ENCODE measurements around the gene PARP4.

The PARP4 gene

GRCh38 chr13:24503379-24503696 lies 9.2 kb downstream of the PARP4 start:
- H3F3A ChIP-seq (ENCODE audit: insufficient read depth, low read length): no peaks in the 10 kb centered on the region
- H3K9me2 ChIP-seq (ENCODE audit: low read depth, low read length): no peaks in the 10 kb centered on the region
- H3K79me2 ChIP-seq (ENCODE audit: insufficient read depth, low read length): peaks cover 11% of the 10 kb centered on the region
- no peak overlapping the region for H3K4me3 ChIP-seq (ENCODE audit: low read depth, low read length, poor library complexity, severe bottlenecking)
- H4K20me1 ChIP-seq (ENCODE audit: insufficient read depth, low read length): no peaks in the 10 kb centered on the region
- H3K4me2 ChIP-seq (ENCODE audit: low read length): no peak overlapping the region
- H3K9me3 ChIP-seq (ENCODE audit: low read length): no peaks in the 10 kb centered on the region
- H3K27ac ChIP-seq (ENCODE audit: low read depth, low read length, poor library complexity, severe bottlenecking): no peak overlapping the region
- H3K4me1 ChIP-seq (ENCODE audit: insufficient read depth, low read length, severe bottlenecking): no peaks in the 10 kb centered on the region
- TF ChIP-seq CTCF (IDR thresholded peaks at IDR 0.05; ENCODE audit: low read length) (no peak), EZH2 (IDR thresholded peaks at IDR 0.05; ENCODE audit: borderline replicate concordance, low read length) (no peak)
- no peak overlapping the region for H2AFZ ChIP-seq (ENCODE audit: low read length)
- peaks cover 58% of the 10 kb centered on the region for H3K36me3 ChIP-seq (ENCODE audit: insufficient read depth, low read length)
- no peak overlapping the region for H3K9ac ChIP-seq (ENCODE audit: low read length)
- H3K27me3 ChIP-seq (ENCODE audit: insufficient read depth, low read length): no peaks in the 10 kb centered on the region

GRCh38 chr13:24502533-24503378 lies 9.8 kb downstream of the PARP4 start:
- Histone ChIP-seq H3K79me2 (ENCODE audit: insufficient read depth, low read length) (peaks cover 5% of the 10 kb centered on the region; the same call in 1 of the 2 replicates), H3K27me3 (ENCODE audit: insufficient read depth, low read length) (no peaks in the 10 kb centered on the region), H3K4me3 (ENCODE audit: low read depth, low read length, poor library complexity, severe bottlenecking) (no peak overlapping the region), H3K4me1 (ENCODE audit: insufficient read depth, low read length, severe bottlenecking) (no peaks in the 10 kb centered on the region), H2AFZ (ENCODE audit: low read length) (no peak overlapping the region), H3K9ac (ENCODE audit: low read length) (no peak overlapping the region), H3K9me2 (ENCODE audit: low read depth, low read length) (no peaks in the 10 kb centered on the region), H3K4me2 (ENCODE audit: low read length) (no peak overlapping the region), H3K9me3 (ENCODE audit: low read length) (no peaks in the 10 kb centered on the region), H3K27ac (ENCODE audit: low read depth, low read length, poor library complexity, severe bottlenecking) (no peak overlapping the region), H3F3A (ENCODE audit: insufficient read depth, low read length) (no peaks in the 10 kb centered on the region), H4K20me1 (ENCODE audit: insufficient read depth, low read length) (no peaks in the 10 kb centered on the region), H3K36me3 (ENCODE audit: insufficient read depth, low read length) (peaks cover 56% of the 10 kb centered on the region)
- no peak for TF ChIP-seq EZH2 (IDR thresholded peaks at IDR 0.05; ENCODE audit: borderline replicate concordance, low read length)
- no peak for TF ChIP-seq CTCF (IDR thresholded peaks at IDR 0.05; ENCODE audit: low read length)

- Histone ChIP-seq H3K9me3 (ENCODE audit: low read length) (no peaks in the 10 kb centered on the region), H3K79me2 (ENCODE audit: insufficient read depth, low read length) (no peaks in the 10 kb centered on the region), H3K36me3 (ENCODE audit: insufficient read depth, low read length) (peaks cover 58% of the 10 kb centered on the region), H4K20me1 (ENCODE audit: insufficient read depth, low read length) (no peaks in the 10 kb centered on the region), H3K4me2 (ENCODE audit: low read length) (no peak overlapping the region), H3F3A (ENCODE audit: insufficient read depth, low read length) (no peaks in the 10 kb centered on the region), H3K9ac (ENCODE audit: low read length) (no peak overlapping the region), H3K9me2 (ENCODE audit: low read depth, low read length) (no peaks in the 10 kb centered on the region), H3K4me3 (ENCODE audit: low read depth, low read length, poor library complexity, severe bottlenecking) (no peak overlapping the region), H3K27ac (ENCODE audit: low read depth, low read length, poor library complexity, severe bottlenecking) (no peak overlapping the region), H3K4me1 (ENCODE audit: insufficient read depth, low read length, severe bottlenecking) (no peaks in the 10 kb centered on the region), H2AFZ (ENCODE audit: low read length) (no peak overlapping the region), H3K27me3 (ENCODE audit: insufficient read depth, low read length) (no peaks in the 10 kb centered on the region)
- TF ChIP-seq CTCF (IDR thresholded peaks at IDR 0.05; ENCODE audit: low read length): no peak
- no peak for TF ChIP-seq EZH2 (IDR thresholded peaks at IDR 0.05; ENCODE audit: borderline replicate concordance, low read length)
Measured at GRCh38 chr13:24500977-24501376, 11.6 kb downstream of the PARP4 start.

Data from OCI-LY1 (cell line).